ENCODE results near the gene ADARB2.

Gene ADARB2

GRCh38 chr10:1257274-1257673 lies 480.1 kb downstream of the ADARB2 start:
- Histone ChIP-seq H3K4me3 (IDR thresholded peaks at IDR 0.05; ENCODE audit: insufficient read depth, low read depth, low read length) (no peak overlapping the region), H4K20me1 (ENCODE audit: insufficient read depth) (no peaks in the 10 kb centered on the region), H3K9ac (no peak overlapping the region), H3K4me1 (ENCODE audit: low read depth, poor library complexity, severe bottlenecking) (peaks cover 15% of the 10 kb centered on the region), H3K79me2 (ENCODE audit: insufficient read depth, low read depth) (no peaks in the 10 kb centered on the region), H3K36me3 (ENCODE audit: insufficient read depth) (no peaks in the 10 kb centered on the region), H2AFZ (ENCODE audit: low read depth) (no peak overlapping the region), H3K4me2 (no peak overlapping the region), H3K27ac (no peak overlapping the region), H3K27me3 (ENCODE audit: insufficient read depth, low read depth) (no peaks in the 10 kb centered on the region)
- TF ChIP-seq CTCF (conservative IDR thresholded peaks at IDR 0.05; ENCODE audit: low read depth, low read length) = no peak

GRCh38 chr10:1256432-1256725 lies 480.9 kb downstream of the ADARB2 start:
- no peak for TF ChIP-seq CTCF (conservative IDR thresholded peaks at IDR 0.05; ENCODE audit: low read depth, low read length)
- H3K4me2 ChIP-seq = no peak overlapping the region
- H3K36me3 ChIP-seq (ENCODE audit: insufficient read depth) = no peaks in the 10 kb centered on the region
- no peaks in the 10 kb centered on the region for H3K27me3 ChIP-seq (ENCODE audit: insufficient read depth, low read depth)
- H4K20me1 ChIP-seq (ENCODE audit: insufficient read depth) = no peaks in the 10 kb centered on the region
- no peak overlapping the region for H3K9ac ChIP-seq
- no peaks in the 10 kb centered on the region for H3K79me2 ChIP-seq (ENCODE audit: insufficient read depth, low read depth)
- no peak overlapping the region for H3K4me3 ChIP-seq (IDR thresholded peaks at IDR 0.05; ENCODE audit: insufficient read depth, low read depth, low read length)
- H2AFZ ChIP-seq (ENCODE audit: low read depth) = no peak overlapping the region
- peaks cover 15% of the 10 kb centered on the region for H3K4me1 ChIP-seq (ENCODE audit: low read depth, poor library complexity, severe bottlenecking)
- H3K27ac ChIP-seq = no peak overlapping the region

DNA sequence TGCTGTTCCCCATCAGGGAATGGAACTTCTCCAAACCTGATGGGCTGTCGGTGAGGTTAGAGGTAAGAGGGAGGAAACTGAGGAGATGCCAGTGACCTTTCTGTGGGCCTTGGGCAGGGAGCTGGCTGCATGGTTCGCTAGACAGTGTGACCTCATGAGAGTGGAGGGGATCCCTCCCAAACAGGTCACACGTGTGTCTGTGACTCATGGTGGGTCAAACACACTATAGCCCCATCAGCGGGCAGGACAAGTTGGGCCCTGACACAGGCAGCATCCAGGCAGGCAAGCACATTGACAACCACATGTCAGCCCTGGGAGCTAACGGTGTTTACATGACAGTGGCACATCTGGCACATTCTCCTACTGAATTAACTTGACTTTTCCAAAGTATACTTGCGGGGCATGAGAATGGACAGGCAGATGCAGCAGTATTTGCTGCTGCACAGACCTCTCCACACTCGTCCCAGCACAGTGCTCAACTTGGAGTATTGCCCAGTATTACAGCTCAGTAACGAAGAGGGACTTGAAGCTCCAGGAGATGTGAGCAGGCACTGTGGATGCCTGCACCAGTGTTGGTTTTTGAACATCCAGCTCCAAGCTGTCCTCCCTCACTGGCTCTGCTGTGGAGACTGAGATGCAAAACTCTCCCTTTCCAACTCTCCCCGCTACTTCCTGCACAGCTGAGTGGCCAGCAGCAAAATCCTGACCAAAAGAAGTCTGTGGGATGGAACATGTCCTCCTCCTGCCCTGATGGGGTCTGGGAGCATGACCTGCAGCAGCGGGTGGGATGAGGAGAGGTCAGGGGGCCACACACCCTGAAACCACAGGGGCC lies 481.5 kb downstream of the ADARB2 start:
- H3K79me2 ChIP-seq (ENCODE audit: insufficient read depth, low read depth) = no peaks in the 10 kb centered on the region
- H3K27me3 ChIP-seq (ENCODE audit: insufficient read depth, low read depth) = no peaks in the 10 kb centered on the region
- H3K36me3 ChIP-seq (ENCODE audit: insufficient read depth) = no peaks in the 10 kb centered on the region
- H3K4me1 ChIP-seq (ENCODE audit: low read depth, poor library complexity, severe bottlenecking) = peaks cover 15% of the 10 kb centered on the region
- no peaks in the 10 kb centered on the region for H4K20me1 ChIP-seq (ENCODE audit: insufficient read depth)
- no peak overlapping the region for H2AFZ ChIP-seq (ENCODE audit: low read depth)
- no peak overlapping the region for H3K4me3 ChIP-seq (IDR thresholded peaks at IDR 0.05; ENCODE audit: insufficient read depth, low read depth, low read length)
- no peak overlapping the region for H3K27ac ChIP-seq
- H3K4me2 ChIP-seq = no peak overlapping the region
- no peak overlapping the region for H3K9ac ChIP-seq
- TF ChIP-seq CTCF (conservative IDR thresholded peaks at IDR 0.05; ENCODE audit: low read depth, low read length) = no peak

DNA sequence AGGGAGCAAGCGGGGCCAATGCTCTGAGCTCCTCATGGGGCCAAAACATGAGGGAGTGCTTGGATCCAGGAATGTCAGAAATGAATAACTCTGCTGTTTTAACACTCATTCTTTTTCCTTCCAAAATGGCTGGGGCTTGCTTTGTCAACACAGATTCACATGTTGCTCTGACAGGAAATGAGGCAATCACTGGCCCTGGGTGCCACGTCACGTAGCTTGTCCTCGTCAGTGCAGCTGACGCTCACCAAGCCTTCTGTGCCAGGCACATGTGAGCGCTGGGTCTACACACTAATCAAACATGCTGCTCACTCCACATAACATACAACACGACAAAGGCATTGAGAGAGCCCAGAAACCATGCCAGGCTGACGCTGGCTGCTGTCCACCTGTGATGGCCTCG lies 482.2 kb downstream of the ADARB2 start:
- Histone ChIP-seq H3K4me2 (no peak overlapping the region), H3K27me3 (ENCODE audit: insufficient read depth, low read depth) (no peaks in the 10 kb centered on the region), H3K27ac (no peak overlapping the region), H3K4me3 (IDR thresholded peaks at IDR 0.05; ENCODE audit: insufficient read depth, low read depth, low read length) (no peak overlapping the region), H4K20me1 (ENCODE audit: insufficient read depth) (no peaks in the 10 kb centered on the region), H2AFZ (ENCODE audit: low read depth) (no peak overlapping the region), H3K36me3 (ENCODE audit: insufficient read depth) (no peaks in the 10 kb centered on the region), H3K4me1 (ENCODE audit: low read depth, poor library complexity, severe bottlenecking) (peaks cover 15% of the 10 kb centered on the region), H3K79me2 (ENCODE audit: insufficient read depth, low read depth) (no peaks in the 10 kb centered on the region), H3K9ac (no peak overlapping the region)
- TF ChIP-seq CTCF (conservative IDR thresholded peaks at IDR 0.05; ENCODE audit: low read depth, low read length) = no peak
